NCI-H2196 (cell line): ENCODE results near the gene CCT3.
"Not testable (repeated sequence)": the region's sequence is repeated elsewhere in the genome, so short reads cannot be mapped to it uniquely, and the experiment has no call there.

Source experiments
- DNase-seq: peaks from one replicate; lab custom pipeline; 2025; ENCODE audit not compliant: unreplicated experiment; lab: John Stamatoyannopoulos, UW

CCT3 gene

GRCh38 chr1:156338180-156338976 is at the start of gene CCT3, which contains the start of gene TSACC:
TSS of gene CCT3 (minus strand) at chr1:156338292. CDS start at chr1:156338184, 108 bp downstream.
TSS of gene TSACC (plus strand) at chr1:156338526. CDS start at chr1:156339758, 1,232 bp downstream.
- DNase-seq = peak; percentile 99

- no peak for DNase-seq
Measured at GRCh38 chr1:156387870-156388173, 49.7 kb upstream of the CCT3 start.

GRCh38 chr1:156386949-156387869 is 49.1 kb upstream of the CCT3 start:
- DNase-seq = no peak

GRCh38 chr1:156386134-156386901 is 48.2 kb upstream of the CCT3 start:
- DNase-seq = no peak

- peak; percentile 73 for DNase-seq
Measured at GRCh38 chr1:156385534-156386031, 47.5 kb upstream of the CCT3 start.

GRCh38 chr1:156384658-156385057 is 46.6 kb upstream of the CCT3 start:
- no peak for DNase-seq

GRCh38 chr1:156384007-156384406 is 45.9 kb upstream of the CCT3 start:
- no peak for DNase-seq

- DNase-seq = peak; percentile 69
Measured at GRCh38 chr1:156383023-156383422, 44.9 kb upstream of the CCT3 start.

GRCh38 chr1:156382561-156382960 is 44.5 kb upstream of the CCT3 start:
- no peak for DNase-seq

- no peak for DNase-seq
Measured at GRCh38 chr1:156379420-156380165, 41.5 kb upstream of the CCT3 start.

GRCh38 chr1:156378557-156378956 is 40.5 kb upstream of the CCT3 start:
- DNase-seq = no peak

GRCh38 chr1:156376958-156377919 is 39.1 kb upstream of the CCT3 start:
- DNase-seq = no peak

GRCh38 chr1:156376146-156376545 is 38.1 kb upstream of the CCT3 start:
- no peak for DNase-seq

GRCh38 chr1:156373546-156373945 is 35.5 kb upstream of the CCT3 start:
- no peak for DNase-seq

GRCh38 chr1:156372876-156373275 is 34.8 kb upstream of the CCT3 start:
- DNase-seq = no peak

GRCh38 chr1:156372265-156372586 is 34.1 kb upstream of the CCT3 start:
- DNase-seq = no peak

GRCh38 chr1:156371553-156372264 is 33.6 kb upstream of the CCT3 start:
- no peak for DNase-seq

GRCh38 chr1:156369685-156370286 is 31.7 kb upstream of the CCT3 start:
- not testable (repeated sequence) for DNase-seq
